Thyroid gland (tissue), 4 donors: Measurements from ENCODE around the gene SLCO4A1. TPM values are rescaled to one million over a fixed set of nuclear protein-coding genes. Genes with fewer than 3 reads are reported as not detected.

Source experiments
- DNase-seq, 2 donors: peaks; one replicate each; pipeline ENCODE4 v3.0.0-alpha.2; 2019
- H3K27ac ChIP-seq, 3 donors: fragments of 200-600 bp; sonication (generic); 1 replicate in 2 of 3; 2 replicates in 1 of 3; pipeline ENCODE4 v1.5.1; 2016 to 2019; ENCODE audit warnings: mild to moderate bottlenecking in 1 of 3, moderate library complexity in 1 of 3
- H3K27me3 ChIP-seq: fragments of 200-600 bp; sonication (generic); one replicate; pipeline ENCODE4 v1.5.1; 2019
- H3K36me3 ChIP-seq, 2 donors: fragments of 200-600 bp; sonication (generic); one replicate each; pipeline ENCODE4 v1.5.1; 2016 to 2019
- H3K4me1 ChIP-seq, 2 donors: fragments of 200-600 bp; sonication (generic); one replicate each; pipeline ENCODE4 v1.5.1; 2017 to 2019
- H3K4me3 ChIP-seq, 3 donors: fragments of 200-600 bp; sonication (generic); replicated peaks in 1 of 3; 1 replicate in 2 of 3; 2 replicates in 1 of 3; pipeline ENCODE4 v1.5.1; 2016; ENCODE audit warnings: mild to moderate bottlenecking in 1 of 3
- H3K9me3 ChIP-seq: fragments of 200-600 bp; sonication (generic); one replicate; pipeline ENCODE4 v1.5.1; 2017
- CTCF ChIP-seq, 6 experiments: fragments of 200-600 bp in 3 of 6; fragments of 450-650 bp in 3 of 6; sonication (generic) in 3 of 6; IDR thresholded peaks; one replicate each; pipeline ENCODE4 v1.5.1; 2016 to 2019; ENCODE audit warnings: antibody characterized with exemption in 6 of 6, mild to moderate bottlenecking in 2 of 6, inconsistent platforms in 1 of 6, moderate library complexity in 1 of 6
- POLR2A ChIP-seq, 2 donors: fragments of 450-650 bp; IDR thresholded peaks; one replicate each; pipeline ENCODE4 v1.6.1; 2017; ENCODE audit warnings: antibody characterized with exemption in 2 of 2, mild to moderate bottlenecking in 2 of 2, moderate library complexity in 1 of 2
- WGBS, 2 donors: methylation state at CpG; one replicate each; pipeline ENCODE4 v1.1.5; 2017; 5-methylcytosine and 5-hydroxymethylcytosine counted together
- intact Hi-C: fragments of 100-400 bp; cut with DNase I; formaldehyde crosslinking; loops from one replicate; pipeline ENCODE4 v1.15.1; 2023
- total RNA-seq, 4 donors: library from RNA; depleted of rRNA; stranded (reverse); fragments of >200 nt; gene quantifications; one replicate each; pipeline ENCODE4 v1.2.3, GENCODE V29; 2016

Gene SLCO4A1
- total RNA-seq, 4 donors from 2014 or later, result 5.3 to 18.3 (median 6.7) TPM

DNA sequence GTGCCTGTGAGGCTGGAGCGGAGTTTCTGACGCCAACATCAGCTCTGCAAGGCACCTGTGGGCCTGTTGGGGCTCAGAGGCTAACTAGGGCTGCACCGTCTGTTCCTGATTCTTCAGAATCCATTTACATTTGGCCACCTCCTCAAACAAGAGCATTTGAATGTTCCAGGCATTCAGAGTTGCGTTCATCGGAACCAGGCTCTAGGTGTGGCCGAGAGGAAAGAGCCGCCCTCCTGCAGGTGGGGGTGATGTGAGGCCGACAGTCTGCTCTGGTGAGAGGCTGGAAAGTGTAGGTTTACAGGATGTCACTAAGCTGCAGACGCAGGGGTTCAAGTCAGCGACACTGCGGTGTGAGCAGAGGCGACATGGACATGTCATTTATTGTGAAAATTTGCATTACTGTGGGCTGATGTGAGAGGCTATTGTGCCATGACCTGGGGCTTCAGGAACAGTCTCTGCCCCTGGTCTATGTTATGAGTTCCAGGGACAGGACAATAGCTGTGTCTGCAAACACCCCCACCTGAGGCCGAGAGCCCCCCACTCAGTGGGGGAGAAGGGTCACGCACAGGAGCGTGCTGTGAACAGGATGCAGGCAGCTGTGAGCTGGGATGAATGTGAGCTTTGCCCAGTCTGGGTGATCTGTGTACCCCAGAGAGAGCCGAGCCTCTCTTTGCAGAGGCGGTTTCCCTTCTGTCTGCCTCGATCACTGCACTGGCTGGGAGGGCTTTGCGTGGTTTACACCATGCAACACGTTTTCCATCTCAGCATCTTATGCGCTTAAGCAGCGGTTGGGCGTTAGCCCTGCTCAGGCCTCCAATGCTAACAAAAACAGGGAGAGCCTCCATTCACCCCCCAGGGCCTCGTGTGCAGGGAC, 21.1 kb downstream of the SLCO4A1 start:
- Histone ChIP-seq H3K36me3 (no peaks in the 10 kb centered on the region), H3K27me3 (no peaks in the 10 kb centered on the region), H3K27ac (no peak overlapping the region), H3K9me3 (no peaks in the 10 kb centered on the region), H3K4me3 (no peak overlapping the region), H3K4me1 (no peaks in the 10 kb centered on the region)
- no peak for DNase-seq
- WGBS, 2 donors, result 84 to 85% methylated on average over 20 to 23 of the region's 24 CpGs
- intact Hi-C loops, result no loop called here
- no peak for TF ChIP-seq POLR2A (IDR thresholded peaks at IDR 0.05)
- no peak for TF ChIP-seq CTCF (IDR thresholded peaks at IDR 0.05)

GRCh38 chr20:62664019-62664971, 22.0 kb downstream of the SLCO4A1 start:
- no peaks in the 10 kb centered on the region for H3K4me1 ChIP-seq
- H3K36me3 ChIP-seq, result no peaks in the 10 kb centered on the region
- H3K4me3 ChIP-seq, result no peak overlapping the region
- no peak for TF ChIP-seq POLR2A (IDR thresholded peaks at IDR 0.05)
- no peak for TF ChIP-seq CTCF (IDR thresholded peaks at IDR 0.05)
- H3K27me3 ChIP-seq, result no peaks in the 10 kb centered on the region
- no peaks in the 10 kb centered on the region for H3K9me3 ChIP-seq
- 91 to 95% methylated on average over 15 to 17 of the region's 18 CpGs for WGBS, 2 donors
- intact Hi-C loops, result no loop called here
- no peak overlapping the region for H3K27ac ChIP-seq
- no peak for DNase-seq

DNA sequence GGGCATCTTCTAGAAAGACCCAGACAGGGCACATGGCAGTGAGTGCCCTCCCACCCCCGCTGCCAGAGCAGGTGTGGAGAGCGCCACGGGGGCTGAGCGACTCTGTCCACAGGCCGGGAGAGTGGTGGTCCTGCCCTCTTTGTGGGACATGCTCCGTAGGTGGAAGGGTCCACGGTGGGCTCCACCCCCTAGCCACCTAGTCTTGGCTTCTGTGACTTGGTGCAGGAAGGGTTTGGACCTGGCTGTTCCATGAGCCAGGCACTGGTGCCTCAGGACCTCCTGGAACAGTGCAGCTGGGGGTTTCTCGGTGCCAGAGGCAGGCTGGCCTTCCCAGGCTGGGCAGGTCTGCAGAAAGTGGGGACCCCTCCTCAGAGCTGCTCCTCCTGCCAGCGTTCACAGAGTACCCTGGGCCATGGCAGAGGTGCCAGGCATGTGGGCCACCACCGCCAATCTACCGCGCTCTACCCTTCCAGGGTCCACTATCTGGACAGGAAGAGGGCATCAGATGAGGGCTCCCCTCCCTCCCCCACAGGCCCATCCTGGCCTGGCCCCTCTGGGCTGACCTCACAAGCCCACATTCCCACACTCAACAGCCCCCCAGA, 23.0 kb downstream of the SLCO4A1 start:
- no peaks in the 10 kb centered on the region for H3K9me3 ChIP-seq
- no peaks in the 10 kb centered on the region for H3K27me3 ChIP-seq
- no peak overlapping the region for H3K4me3 ChIP-seq
- TF ChIP-seq POLR2A (IDR thresholded peaks at IDR 0.05) (no peak), CTCF (IDR thresholded peaks at IDR 0.05) (no peak)
- no peak for DNase-seq
- H3K4me1 ChIP-seq, result no peaks in the 10 kb centered on the region
- WGBS, 2 donors, result 90 to 91% methylated on average over 7 to 10 of the region's 12 CpGs
- no peaks in the 10 kb centered on the region for H3K36me3 ChIP-seq
- intact Hi-C loops, result loop anchor here (5.0 kb wide), 1 partner anchor 142 kb away; no protein-coding TSS in a partner anchor
- no peak overlapping the region for H3K27ac ChIP-seq

DNA sequence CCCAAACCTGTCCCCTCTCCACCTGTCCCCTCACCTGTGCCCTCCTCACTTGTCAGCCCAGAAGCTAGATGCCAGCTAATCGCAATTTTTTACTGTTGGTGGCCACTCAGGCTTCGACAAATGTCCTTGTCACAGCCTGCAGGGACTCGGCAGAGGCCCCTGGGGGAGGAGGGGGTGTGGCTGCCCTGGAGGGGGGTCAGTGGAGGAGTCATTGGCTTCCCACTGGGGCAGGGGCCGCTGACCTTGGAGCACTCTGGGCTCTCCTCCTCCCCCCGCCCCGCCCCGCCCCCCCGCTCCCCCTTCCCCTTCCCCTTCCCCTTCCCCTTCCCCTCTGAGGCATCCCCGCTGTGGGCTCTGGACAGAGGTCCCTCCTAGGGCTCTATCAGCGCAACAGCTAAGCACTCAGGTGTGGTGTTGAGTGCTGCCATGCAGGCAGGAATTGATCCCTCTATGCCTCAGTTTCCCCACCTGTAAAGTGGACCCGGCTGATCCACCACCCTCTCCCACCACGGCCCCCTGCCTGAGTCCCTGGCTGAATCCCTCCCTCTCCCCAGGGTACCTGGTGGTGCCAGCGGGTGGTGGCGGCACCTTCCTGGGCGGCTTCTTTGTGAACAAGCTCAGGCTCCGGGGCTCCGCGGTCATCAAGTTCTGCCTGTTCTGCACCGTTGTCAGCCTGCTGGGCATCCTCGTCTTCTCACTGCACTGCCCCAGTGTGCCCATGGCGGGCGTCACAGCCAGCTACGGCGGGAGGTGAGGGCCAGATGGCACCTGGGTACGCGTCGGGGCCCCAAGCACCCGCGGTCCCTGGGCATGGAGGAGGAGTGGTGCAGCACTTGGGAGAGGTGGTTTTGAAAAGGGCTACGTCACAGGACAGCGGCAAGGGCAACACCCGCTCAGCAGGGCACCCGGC, 23.8 kb downstream of the SLCO4A1 start:
- 62 to 71% methylated on average over 11 to 12 of the region's 33 CpGs for WGBS, 2 donors
- Histone ChIP-seq H3K27ac (no peak overlapping the region), H3K4me1 (no peaks in the 10 kb centered on the region), H3K9me3 (no peaks in the 10 kb centered on the region), H3K36me3 (no peaks in the 10 kb centered on the region), H3K4me3 (no peak overlapping the region), H3K27me3 (no peaks in the 10 kb centered on the region)
- no peak for DNase-seq
- TF ChIP-seq POLR2A (IDR thresholded peaks at IDR 0.05) (no peak), CTCF (IDR thresholded peaks at IDR 0.05) (no peak)
- intact Hi-C loops, result loop anchor here (5.0 kb wide), 1 partner anchor 141 kb away; no protein-coding TSS in a partner anchor
